ENCODE results near the gene OR2H2.

GRCh38 chr6:29608131-29608530 lies 23.2 kb downstream of the OR2H2 start:
- TF ChIP-seq SIN3A (IDR thresholded peaks at IDR 0.05; ENCODE audit: borderline replicate concordance, insufficient read depth, low read length) (no peak), TAF1 (IDR thresholded peaks at IDR 0.05; ENCODE audit: borderline replicate concordance, insufficient read depth, low read length) (no peak), POLR2AphosphoS5 (IDR thresholded peaks at IDR 0.05; ENCODE audit: low read depth, low read length) (no peak)

Data from PFSK-1 (cell line).